ENCODE results near the gene ZEB1.

The ZEB1 gene

DNA sequence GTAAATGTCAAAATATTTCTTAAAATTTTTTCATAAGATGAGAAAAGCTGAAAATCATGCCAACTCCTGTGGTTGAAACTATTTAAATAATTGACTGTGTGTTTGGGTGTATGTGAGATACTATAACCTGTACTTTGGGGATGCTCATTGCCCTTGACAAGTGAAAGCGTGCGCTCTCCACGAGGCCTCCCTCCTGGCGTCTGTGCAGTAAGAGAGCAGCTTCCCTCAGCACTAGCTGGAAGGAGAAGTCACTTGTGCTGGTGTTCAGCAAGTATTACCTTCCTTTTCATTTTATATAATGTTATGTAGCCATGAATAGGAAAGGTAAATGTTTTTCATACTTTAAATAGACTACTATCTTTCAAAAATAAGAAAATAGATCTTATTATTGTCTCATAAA is 118.9 kb downstream of the ZEB1 start:
- H3K4me3 ChIP-seq (ENCODE audit: low read depth, low read length), result no peak overlapping the region
- TF ChIP-seq, protein P1, sequence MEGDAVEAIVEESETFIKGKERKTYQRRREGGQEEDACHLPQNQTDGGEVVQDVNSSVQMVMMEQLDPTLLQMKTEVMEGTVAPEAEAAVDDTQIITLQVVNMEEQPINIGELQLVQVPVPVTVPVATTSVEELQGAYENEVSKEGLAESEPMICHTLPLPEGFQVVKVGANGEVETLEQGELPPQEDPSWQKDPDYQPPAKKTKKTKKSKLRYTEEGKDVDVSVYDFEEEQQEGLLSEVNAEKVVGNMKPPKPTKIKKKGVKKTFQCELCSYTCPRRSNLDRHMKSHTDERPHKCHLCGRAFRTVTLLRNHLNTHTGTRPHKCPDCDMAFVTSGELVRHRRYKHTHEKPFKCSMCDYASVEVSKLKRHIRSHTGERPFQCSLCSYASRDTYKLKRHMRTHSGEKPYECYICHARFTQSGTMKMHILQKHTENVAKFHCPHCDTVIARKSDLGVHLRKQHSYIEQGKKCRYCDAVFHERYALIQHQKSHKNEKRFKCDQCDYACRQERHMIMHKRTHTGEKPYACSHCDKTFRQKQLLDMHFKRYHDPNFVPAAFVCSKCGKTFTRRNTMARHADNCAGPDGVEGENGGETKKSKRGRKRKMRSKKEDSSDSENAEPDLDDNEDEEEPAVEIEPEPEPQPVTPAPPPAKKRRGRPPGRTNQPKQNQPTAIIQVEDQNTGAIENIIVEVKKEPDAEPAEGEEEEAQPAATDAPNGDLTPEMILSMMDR (IDR thresholded peaks at IDR 0.05; ENCODE audit: borderline replicate concordance, insufficient read depth, low read depth, low read length), result no peak

DNA sequence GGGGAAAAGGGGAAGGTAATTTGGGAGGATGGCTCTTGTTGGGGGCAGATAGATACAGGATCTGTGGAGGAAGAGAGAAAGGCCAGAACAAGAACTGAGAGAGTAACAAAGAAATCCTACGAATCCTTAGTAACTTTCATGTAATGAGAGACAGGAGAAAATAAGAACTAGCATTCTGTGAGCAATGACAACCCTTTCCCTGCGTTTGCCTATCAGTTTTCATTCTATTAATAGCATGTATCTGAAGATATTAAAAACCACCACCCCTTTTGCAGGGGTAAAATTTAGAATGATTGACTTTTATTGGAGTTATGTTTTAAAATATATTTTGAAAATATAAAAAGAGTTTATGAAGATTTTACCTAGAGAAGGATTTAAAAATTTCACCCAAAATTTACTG is 132.8 kb downstream of the ZEB1 start:
- H3K4me3 ChIP-seq (ENCODE audit: low read depth, low read length), result no peak overlapping the region

DNA sequence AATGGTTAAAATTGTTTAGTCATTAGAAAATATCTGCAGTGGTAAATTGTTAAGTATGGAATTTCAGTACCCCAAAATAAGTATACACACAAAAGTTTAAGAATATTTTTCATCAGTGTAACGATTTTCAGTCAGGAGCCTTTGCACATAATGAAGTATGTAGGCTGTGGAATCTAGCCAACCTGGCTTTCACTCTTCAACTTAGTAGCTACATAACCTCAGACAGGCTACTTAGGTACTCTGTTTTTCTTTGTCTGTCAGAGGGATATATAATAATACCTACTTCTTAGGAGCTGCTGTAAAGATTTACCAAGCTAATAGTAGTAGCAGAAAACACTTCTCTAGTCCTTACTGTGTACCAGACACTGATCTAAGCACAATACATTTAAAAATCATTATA is 137.5 kb downstream of the ZEB1 start:
- no peak overlapping the region for H3K4me3 ChIP-seq (ENCODE audit: low read depth, low read length)
- TF ChIP-seq, protein P1 (IDR thresholded peaks at IDR 0.05; ENCODE audit: borderline replicate concordance, insufficient read depth, low read depth, low read length), result no peak

More for the DNA sequence above, 132.8 kb downstream of the ZEB1 start:
- TF ChIP-seq, protein P1 (IDR thresholded peaks at IDR 0.05; ENCODE audit: borderline replicate concordance, insufficient read depth, low read depth, low read length), result no peak

DNA sequence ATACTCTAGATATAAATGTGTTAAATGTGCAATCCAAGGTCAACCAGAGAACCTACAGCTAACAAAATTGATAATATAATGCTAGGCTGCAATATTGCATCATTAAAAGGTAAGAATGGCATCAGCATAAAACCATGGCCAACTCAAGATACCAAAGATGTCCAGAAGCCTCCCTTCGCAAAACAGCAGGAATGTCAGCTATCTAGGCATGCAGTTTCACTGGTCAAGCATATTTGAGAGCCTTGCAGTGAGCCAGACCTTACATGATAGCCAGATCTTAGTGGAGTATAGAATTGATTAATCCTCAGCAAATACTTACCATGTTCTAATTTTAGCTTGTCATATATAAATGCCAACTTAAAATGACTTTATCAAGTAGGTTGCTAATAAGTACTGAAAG is 138.8 kb downstream of the ZEB1 start:
- H3K4me3 ChIP-seq (ENCODE audit: low read depth, low read length), result no peak overlapping the region
- TF ChIP-seq, protein P1 (IDR thresholded peaks at IDR 0.05; ENCODE audit: borderline replicate concordance, insufficient read depth, low read depth, low read length), result no peak

DNA sequence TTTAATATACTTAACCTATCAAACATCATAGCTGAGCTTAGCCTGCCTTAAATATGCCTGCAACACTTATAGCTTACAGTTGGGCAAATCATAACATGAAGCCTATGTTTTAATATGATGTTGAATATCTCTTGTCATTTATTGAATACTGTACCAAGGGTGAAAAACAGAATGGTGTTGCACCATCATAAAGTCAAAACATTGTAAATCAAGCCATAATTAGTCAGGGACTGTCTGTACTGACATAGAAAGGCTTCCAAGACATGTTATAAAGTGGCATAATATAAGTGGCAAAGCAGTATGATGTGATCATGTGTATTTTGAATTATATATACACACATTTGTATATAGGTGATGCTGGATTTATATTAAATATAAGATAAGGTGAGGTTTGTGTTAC is 140.0 kb downstream of the ZEB1 start:
- TF ChIP-seq, protein P1 (IDR thresholded peaks at IDR 0.05; ENCODE audit: borderline replicate concordance, insufficient read depth, low read depth, low read length), result no peak
- no peak overlapping the region for H3K4me3 ChIP-seq (ENCODE audit: low read depth, low read length)

DNA sequence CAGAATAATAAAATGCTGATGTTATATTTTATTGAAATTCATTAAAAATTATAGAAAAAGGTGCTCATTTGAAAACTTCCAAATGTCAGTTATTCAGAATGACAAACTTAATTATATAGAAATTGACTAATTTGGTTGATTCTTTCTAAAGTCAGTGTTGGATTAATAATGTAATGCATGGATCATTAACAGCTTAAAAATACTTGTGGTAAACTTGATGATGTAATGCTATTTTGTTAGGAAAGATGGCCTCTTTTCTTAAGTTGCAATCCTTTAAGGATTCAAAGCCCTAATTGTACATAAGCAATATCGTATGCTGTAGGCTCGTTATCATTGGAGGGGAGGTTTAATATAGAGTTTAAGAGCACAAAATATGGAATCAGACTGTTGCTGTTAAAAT is 141.2 kb downstream of the ZEB1 start:
- TF ChIP-seq, protein P1 (IDR thresholded peaks at IDR 0.05; ENCODE audit: borderline replicate concordance, insufficient read depth, low read depth, low read length), result no peak

DNA sequence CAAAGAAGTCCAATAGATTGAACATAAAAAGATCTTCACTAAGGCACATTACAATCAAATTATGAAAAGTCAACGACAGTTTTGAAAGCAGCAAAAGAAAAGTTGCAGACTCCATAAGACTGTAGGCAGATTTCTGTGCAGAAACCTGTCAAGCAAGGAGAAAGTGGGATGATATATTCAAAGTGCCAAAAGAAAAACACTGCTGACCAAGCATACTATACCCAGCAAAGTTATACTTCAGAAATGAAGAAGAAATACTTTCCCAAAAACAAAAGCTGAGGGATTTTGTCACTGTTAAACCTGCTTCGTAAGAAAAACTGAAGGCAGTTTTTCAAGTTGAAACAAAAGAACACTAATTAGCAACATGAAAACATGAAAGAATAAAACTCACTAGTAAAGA is 145.5 kb downstream of the ZEB1 start:
- TF ChIP-seq, protein P1 (IDR thresholded peaks at IDR 0.05; ENCODE audit: borderline replicate concordance, insufficient read depth, low read depth, low read length), result no peak
- H3K4me3 ChIP-seq (ENCODE audit: low read depth, low read length), result no peak overlapping the region

More for the DNA sequence above, 141.2 kb downstream of the ZEB1 start:
- no peak overlapping the region for H3K4me3 ChIP-seq (ENCODE audit: low read depth, low read length)

Data from GM12875 (cell line).